22Rv1 (cell line): ENCODE data around the gene FN1.

Experiments used
- ZFX ChIP-seq: fragments of 450-650 bp; IDR thresholded peaks from 2 replicates; pipeline ENCODE4 v1.6.1; 2017; ENCODE audit warnings: antibody characterized with exemption, borderline replicate concordance
- TF ChIP-seq, protein P1 (sequence below): fragments of 450-650 bp; IDR thresholded peaks from 2 replicates; pipeline ENCODE4 v1.5.1; 2017; ENCODE audit warnings: mild to moderate bottlenecking

DNA sequence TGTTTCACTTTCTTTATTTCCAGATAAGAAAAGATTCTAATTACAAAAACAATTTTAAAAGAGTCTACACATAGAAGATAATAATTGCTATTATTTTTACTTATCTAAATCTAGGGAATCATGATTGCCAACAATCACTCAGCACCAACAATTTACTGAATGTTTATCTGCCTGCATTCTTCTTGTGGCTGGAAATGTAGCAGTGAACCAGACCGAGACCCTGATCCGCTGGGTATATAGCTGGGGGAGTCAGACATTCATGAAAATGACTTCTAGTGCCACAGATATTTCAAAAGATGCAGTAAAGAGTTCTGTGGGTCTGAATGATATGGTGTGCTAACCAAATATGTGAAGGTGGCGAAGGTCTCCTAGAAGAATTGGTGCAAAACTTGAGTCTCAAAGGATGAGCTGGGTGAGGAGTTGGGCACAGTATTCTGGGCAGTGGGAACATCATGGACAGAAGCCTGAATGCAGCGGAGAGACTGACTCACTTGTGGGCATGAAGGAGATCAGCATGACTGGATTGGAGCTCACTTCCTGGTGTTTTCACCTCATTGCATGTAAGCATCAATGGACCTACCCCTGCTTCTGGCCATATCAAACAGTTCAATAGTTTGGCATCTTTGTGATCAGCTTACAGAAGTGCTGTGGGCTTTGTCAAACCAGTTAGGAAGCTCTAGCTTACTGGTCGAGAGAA is 26.1 kb upstream of the FN1 start:
- TF ChIP-seq, protein P1, sequence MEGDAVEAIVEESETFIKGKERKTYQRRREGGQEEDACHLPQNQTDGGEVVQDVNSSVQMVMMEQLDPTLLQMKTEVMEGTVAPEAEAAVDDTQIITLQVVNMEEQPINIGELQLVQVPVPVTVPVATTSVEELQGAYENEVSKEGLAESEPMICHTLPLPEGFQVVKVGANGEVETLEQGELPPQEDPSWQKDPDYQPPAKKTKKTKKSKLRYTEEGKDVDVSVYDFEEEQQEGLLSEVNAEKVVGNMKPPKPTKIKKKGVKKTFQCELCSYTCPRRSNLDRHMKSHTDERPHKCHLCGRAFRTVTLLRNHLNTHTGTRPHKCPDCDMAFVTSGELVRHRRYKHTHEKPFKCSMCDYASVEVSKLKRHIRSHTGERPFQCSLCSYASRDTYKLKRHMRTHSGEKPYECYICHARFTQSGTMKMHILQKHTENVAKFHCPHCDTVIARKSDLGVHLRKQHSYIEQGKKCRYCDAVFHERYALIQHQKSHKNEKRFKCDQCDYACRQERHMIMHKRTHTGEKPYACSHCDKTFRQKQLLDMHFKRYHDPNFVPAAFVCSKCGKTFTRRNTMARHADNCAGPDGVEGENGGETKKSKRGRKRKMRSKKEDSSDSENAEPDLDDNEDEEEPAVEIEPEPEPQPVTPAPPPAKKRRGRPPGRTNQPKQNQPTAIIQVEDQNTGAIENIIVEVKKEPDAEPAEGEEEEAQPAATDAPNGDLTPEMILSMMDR, result no peak
- no peak for TF ChIP-seq ZFX
